ENCODE results near the gene GALNT17.

GALNT17 gene

GRCh38 chr7:71377469-71377868 lies 245.5 kb downstream of the GALNT17 start:
- H3K27ac ChIP-seq (ENCODE audit: low read length): no peak overlapping the region
- no peaks in the 10 kb centered on the region for H3K27me3 ChIP-seq (ENCODE audit: insufficient read depth, low read length)
- H3K36me3 ChIP-seq (ENCODE audit: insufficient read depth, low read depth, low read length): no peaks in the 10 kb centered on the region
- no peak overlapping the region for H3K4me3 ChIP-seq (ENCODE audit: low read length)
- H3K4me1 ChIP-seq (ENCODE audit: insufficient read depth, low read length): no peaks in the 10 kb centered on the region
- peaks cover 3% of the 10 kb centered on the region for H3K9me3 ChIP-seq (ENCODE audit: insufficient read depth, low read depth, low read length)
- no peak overlapping the region for H3K9ac ChIP-seq (ENCODE audit: low read depth, low read length)

DNA sequence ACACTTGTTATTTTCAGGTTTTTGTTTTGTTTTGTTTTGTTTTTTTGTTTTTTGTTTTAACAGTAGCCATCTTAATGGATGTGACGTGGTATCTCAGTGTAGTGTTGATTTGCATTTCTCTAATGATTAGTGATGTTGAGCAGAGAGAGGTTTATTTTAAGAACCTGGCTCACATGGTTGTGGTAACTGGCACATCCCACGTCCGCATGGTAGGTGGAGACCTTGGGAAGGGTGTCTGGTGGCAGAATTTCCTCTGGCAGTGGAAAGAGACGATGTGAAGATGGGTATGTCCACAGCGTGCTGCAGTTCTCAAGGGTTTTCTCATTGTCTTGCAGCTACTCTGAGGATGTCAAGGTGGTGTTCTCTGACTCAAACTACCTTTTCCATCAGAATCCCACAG lies 252.2 kb downstream of the GALNT17 start:
- H3K36me3 ChIP-seq (ENCODE audit: insufficient read depth, low read depth, low read length): peaks cover 7% of the 10 kb centered on the region; the same call in 1 of the 2 replicates
- H3K4me3 ChIP-seq (ENCODE audit: low read length): no peak overlapping the region
- H3K9me3 ChIP-seq (ENCODE audit: insufficient read depth, low read depth, low read length): no peaks in the 10 kb centered on the region
- H3K27ac ChIP-seq (ENCODE audit: low read length): no peak overlapping the region
- H3K4me1 ChIP-seq (ENCODE audit: insufficient read depth, low read length): no peaks in the 10 kb centered on the region; the same call in 1 of the 2 replicates
- no peak overlapping the region for H3K9ac ChIP-seq (ENCODE audit: low read depth, low read length)
- no peaks in the 10 kb centered on the region for H3K27me3 ChIP-seq (ENCODE audit: insufficient read depth, low read length)

DNA sequence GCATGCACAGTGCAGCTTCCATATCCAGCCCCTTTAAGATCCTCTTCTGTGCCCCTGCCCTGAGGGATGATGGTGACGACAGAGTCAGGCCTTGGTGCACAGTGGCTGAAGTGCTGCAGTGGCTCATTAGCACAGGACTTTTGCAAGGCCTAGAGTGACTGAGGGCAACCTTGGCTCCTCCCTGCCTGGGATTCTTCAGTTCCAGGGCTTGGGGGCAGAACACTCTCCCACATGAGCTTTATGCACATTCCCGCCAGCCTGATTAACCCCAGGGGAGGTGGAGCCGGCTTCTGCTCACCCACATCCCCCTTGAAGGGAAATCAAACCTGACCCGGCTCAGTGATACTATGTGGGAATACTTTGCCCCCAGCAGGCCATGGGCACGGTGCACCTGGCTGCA lies 253.4 kb downstream of the GALNT17 start:
- Histone ChIP-seq H3K4me1 (ENCODE audit: insufficient read depth, low read length) (no peaks in the 10 kb centered on the region; the same call in 1 of the 2 replicates), H3K9ac (ENCODE audit: low read depth, low read length) (no peak overlapping the region), H3K4me3 (ENCODE audit: low read length) (no peak overlapping the region), H3K27ac (ENCODE audit: low read length) (no peak overlapping the region), H3K9me3 (ENCODE audit: insufficient read depth, low read depth, low read length) (no peaks in the 10 kb centered on the region), H3K27me3 (ENCODE audit: insufficient read depth, low read length) (no peaks in the 10 kb centered on the region), H3K36me3 (ENCODE audit: insufficient read depth, low read depth, low read length) (peaks cover 9% of the 10 kb centered on the region)

GRCh38 chr7:71386152-71386785 lies 254.3 kb downstream of the GALNT17 start:
- Histone ChIP-seq H3K9me3 (ENCODE audit: insufficient read depth, low read depth, low read length) (no peaks in the 10 kb centered on the region), H3K4me3 (ENCODE audit: low read length) (no peak overlapping the region), H3K36me3 (ENCODE audit: insufficient read depth, low read depth, low read length) (peaks cover 9% of the 10 kb centered on the region), H3K27ac (ENCODE audit: low read length) (no peak overlapping the region), H3K9ac (ENCODE audit: low read depth, low read length) (no peak overlapping the region), H3K27me3 (ENCODE audit: insufficient read depth, low read length) (no peaks in the 10 kb centered on the region), H3K4me1 (ENCODE audit: insufficient read depth, low read length) (no peaks in the 10 kb centered on the region; the same call in 1 of the 2 replicates)

DNA sequence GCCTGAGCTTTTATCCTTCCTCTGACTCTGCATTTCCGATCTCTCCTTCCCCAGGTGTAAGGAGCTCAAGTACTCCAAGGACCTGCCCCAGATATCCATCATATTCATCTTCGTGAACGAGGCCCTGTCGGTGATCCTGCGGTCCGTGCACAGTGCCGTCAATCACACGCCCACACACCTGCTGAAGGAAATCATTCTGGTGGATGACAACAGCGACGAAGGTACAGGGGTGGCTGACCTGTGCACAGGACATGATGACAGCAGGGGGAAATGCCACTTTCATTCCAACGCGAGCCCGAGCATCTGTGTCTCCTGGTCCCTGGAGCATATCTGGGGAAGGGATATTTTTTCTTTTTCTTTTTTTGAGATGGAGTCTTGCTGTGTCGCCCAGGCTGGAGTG lies 256.2 kb downstream of the GALNT17 start:
- H3K9ac ChIP-seq (ENCODE audit: low read depth, low read length): no peak overlapping the region
- H3K27me3 ChIP-seq (ENCODE audit: insufficient read depth, low read length): no peaks in the 10 kb centered on the region
- H3K4me3 ChIP-seq (ENCODE audit: low read length): no peak overlapping the region
- peaks cover 9% of the 10 kb centered on the region for H3K36me3 ChIP-seq (ENCODE audit: insufficient read depth, low read depth, low read length)
- no peaks in the 10 kb centered on the region; the same call in 1 of the 2 replicates for H3K4me1 ChIP-seq (ENCODE audit: insufficient read depth, low read length)
- H3K27ac ChIP-seq (ENCODE audit: low read length): no peak overlapping the region
- H3K9me3 ChIP-seq (ENCODE audit: insufficient read depth, low read depth, low read length): no peaks in the 10 kb centered on the region

DNA sequence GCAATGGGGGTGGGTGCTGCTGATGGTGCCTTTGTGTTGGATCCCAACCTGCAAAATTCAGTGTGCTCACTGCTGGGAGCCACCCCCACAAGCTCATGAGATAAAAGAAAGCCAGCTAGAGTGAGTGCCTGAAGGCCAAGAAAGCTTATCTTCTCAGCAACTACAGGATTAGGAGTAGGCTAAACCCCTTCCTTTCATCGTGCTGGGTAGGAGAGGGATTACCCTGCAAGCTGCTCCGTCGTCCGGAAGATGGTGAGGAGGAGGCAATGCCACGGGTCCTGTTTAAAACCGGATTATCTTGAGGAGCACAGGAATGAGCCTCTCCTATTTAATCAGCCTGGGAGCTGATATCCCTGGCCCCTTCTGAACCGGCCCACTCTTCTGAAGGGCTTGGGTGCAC lies 258.0 kb downstream of the GALNT17 start:
- no peak overlapping the region for H3K4me3 ChIP-seq (ENCODE audit: low read length)
- no peaks in the 10 kb centered on the region for H3K27me3 ChIP-seq (ENCODE audit: insufficient read depth, low read length)
- no peak overlapping the region for H3K27ac ChIP-seq (ENCODE audit: low read length)
- peaks cover 9% of the 10 kb centered on the region for H3K36me3 ChIP-seq (ENCODE audit: insufficient read depth, low read depth, low read length)
- no peaks in the 10 kb centered on the region; the same call in 1 of the 2 replicates for H3K4me1 ChIP-seq (ENCODE audit: insufficient read depth, low read length)
- no peaks in the 10 kb centered on the region; the same call in 1 of the 2 replicates for H3K9me3 ChIP-seq (ENCODE audit: insufficient read depth, low read depth, low read length)
- H3K9ac ChIP-seq (ENCODE audit: low read depth, low read length): no peak overlapping the region

- H3K4me3 ChIP-seq (ENCODE audit: low read length): no peak overlapping the region
- H3K9me3 ChIP-seq (ENCODE audit: insufficient read depth, low read depth, low read length): peaks cover 9% of the 10 kb centered on the region
- peaks cover 6% of the 10 kb centered on the region for H3K36me3 ChIP-seq (ENCODE audit: insufficient read depth, low read depth, low read length)
- H3K27ac ChIP-seq (ENCODE audit: low read length): no peak overlapping the region
- no peaks in the 10 kb centered on the region; the same call in 1 of the 2 replicates for H3K4me1 ChIP-seq (ENCODE audit: insufficient read depth, low read length)
- no peaks in the 10 kb centered on the region for H3K27me3 ChIP-seq (ENCODE audit: insufficient read depth, low read length)
- no peak overlapping the region for H3K9ac ChIP-seq (ENCODE audit: low read depth, low read length)
Measured at GRCh38 chr7:71393661-71394060, 261.7 kb downstream of the GALNT17 start.

GRCh38 chr7:71402684-71403083 lies 270.7 kb downstream of the GALNT17 start:
- Histone ChIP-seq H3K9ac (ENCODE audit: low read depth, low read length) (no peak overlapping the region), H3K27me3 (ENCODE audit: insufficient read depth, low read length) (no peaks in the 10 kb centered on the region), H3K4me1 (ENCODE audit: insufficient read depth, low read length) (peaks cover 14% of the 10 kb centered on the region; the same call in 1 of the 2 replicates), H3K9me3 (ENCODE audit: insufficient read depth, low read depth, low read length) (peaks cover 7% of the 10 kb centered on the region; the same call in 1 of the 2 replicates), H3K4me3 (ENCODE audit: low read length) (no peak overlapping the region), H3K27ac (ENCODE audit: low read length) (no peak overlapping the region), H3K36me3 (ENCODE audit: insufficient read depth, low read depth, low read length) (peaks cover 7% of the 10 kb centered on the region)

GRCh38 chr7:71403202-71403946 lies 271.4 kb downstream of the GALNT17 start:
- peaks cover 7% of the 10 kb centered on the region for H3K36me3 ChIP-seq (ENCODE audit: insufficient read depth, low read depth, low read length)

GRCh38 chr7:71404726-71405345 lies 272.9 kb downstream of the GALNT17 start:
- Histone ChIP-seq H3K9me3 (ENCODE audit: insufficient read depth, low read depth, low read length) (peaks cover 7% of the 10 kb centered on the region), H3K9ac (ENCODE audit: low read depth, low read length) (no peak overlapping the region), H3K36me3 (ENCODE audit: insufficient read depth, low read depth, low read length) (peaks cover 7% of the 10 kb centered on the region), H3K4me3 (ENCODE audit: low read length) (no peak overlapping the region), H3K4me1 (ENCODE audit: insufficient read depth, low read length) (peaks cover 14% of the 10 kb centered on the region; the same call in 1 of the 2 replicates), H3K27me3 (ENCODE audit: insufficient read depth, low read length) (no peaks in the 10 kb centered on the region), H3K27ac (ENCODE audit: low read length) (no peak overlapping the region)

More at GRCh38 chr7:71403202-71403946, 271.4 kb downstream of the GALNT17 start:
- no peak overlapping the region for H3K27ac ChIP-seq (ENCODE audit: low read length)
- H3K27me3 ChIP-seq (ENCODE audit: insufficient read depth, low read length): no peaks in the 10 kb centered on the region
- peaks cover 7% of the 10 kb centered on the region; the same call in 1 of the 2 replicates for H3K9me3 ChIP-seq (ENCODE audit: insufficient read depth, low read depth, low read length)
- H3K9ac ChIP-seq (ENCODE audit: low read depth, low read length): no peak overlapping the region
- no peak overlapping the region for H3K4me3 ChIP-seq (ENCODE audit: low read length)
- peaks cover 14% of the 10 kb centered on the region; the same call in 1 of the 2 replicates for H3K4me1 ChIP-seq (ENCODE audit: insufficient read depth, low read length)

DNA sequence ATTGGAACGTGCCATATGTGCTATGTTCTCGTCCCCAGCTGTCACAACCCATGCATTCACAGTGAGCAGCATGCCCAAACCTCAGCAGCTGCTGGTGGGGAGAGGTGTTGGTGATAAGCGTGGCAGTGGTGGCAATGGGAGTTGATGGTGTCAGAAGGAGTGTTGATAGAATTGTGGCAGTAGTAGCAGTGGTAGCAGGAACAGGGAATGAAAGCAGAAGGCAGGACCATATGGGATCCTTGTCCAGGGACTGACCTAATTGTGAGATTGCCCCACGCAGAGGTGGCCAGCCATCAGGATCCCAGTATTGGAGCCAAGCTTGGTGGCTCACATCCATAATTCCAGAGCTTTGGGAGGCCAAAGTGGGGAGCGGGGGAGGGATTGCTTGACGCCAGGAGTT lies 276.3 kb downstream of the GALNT17 start:
- H3K9me3 ChIP-seq (ENCODE audit: insufficient read depth, low read depth, low read length): peaks cover 7% of the 10 kb centered on the region
- H3K36me3 ChIP-seq (ENCODE audit: insufficient read depth, low read depth, low read length): peaks cover 7% of the 10 kb centered on the region
- H3K4me3 ChIP-seq (ENCODE audit: low read length): no peak overlapping the region
- no peak overlapping the region for H3K9ac ChIP-seq (ENCODE audit: low read depth, low read length)
- H3K27me3 ChIP-seq (ENCODE audit: insufficient read depth, low read length): no peaks in the 10 kb centered on the region
- H3K4me1 ChIP-seq (ENCODE audit: insufficient read depth, low read length): peaks cover 3% of the 10 kb centered on the region; the same call in 1 of the 2 replicates
- H3K27ac ChIP-seq (ENCODE audit: low read length): no peak overlapping the region
